Right lobe of liver (tissue), 4 donors: Measurements from ENCODE around the gene ZBED5.

Experiments used
- POLR2A ChIP-seq: fragments of 450-650 bp; IDR thresholded peaks from one replicate; pipeline ENCODE4 v1.6.1; 2017; ENCODE audit warnings: antibody characterized with exemption, mild to moderate bottlenecking
- TF ChIP-seq, protein P1 (sequence below), 4 donors: fragments of 200-600 bp in 3 of 4; fragments of 450-650 bp in 1 of 4; IDR thresholded peaks; one replicate each; pipeline versions ENCODE4 v1.5.1 to v1.8.0; 2016 to 2022; ENCODE audit warnings: antibody characterized with exemption in 4 of 4, mild to moderate bottlenecking in 2 of 4
- donor health status: DM: no; HTN: no; CAD: no.
- donor health status: DM: no; HTN: no; CAD: no.
- donor health status: DM: no; HTN: yes; CAD: no.

DNA sequence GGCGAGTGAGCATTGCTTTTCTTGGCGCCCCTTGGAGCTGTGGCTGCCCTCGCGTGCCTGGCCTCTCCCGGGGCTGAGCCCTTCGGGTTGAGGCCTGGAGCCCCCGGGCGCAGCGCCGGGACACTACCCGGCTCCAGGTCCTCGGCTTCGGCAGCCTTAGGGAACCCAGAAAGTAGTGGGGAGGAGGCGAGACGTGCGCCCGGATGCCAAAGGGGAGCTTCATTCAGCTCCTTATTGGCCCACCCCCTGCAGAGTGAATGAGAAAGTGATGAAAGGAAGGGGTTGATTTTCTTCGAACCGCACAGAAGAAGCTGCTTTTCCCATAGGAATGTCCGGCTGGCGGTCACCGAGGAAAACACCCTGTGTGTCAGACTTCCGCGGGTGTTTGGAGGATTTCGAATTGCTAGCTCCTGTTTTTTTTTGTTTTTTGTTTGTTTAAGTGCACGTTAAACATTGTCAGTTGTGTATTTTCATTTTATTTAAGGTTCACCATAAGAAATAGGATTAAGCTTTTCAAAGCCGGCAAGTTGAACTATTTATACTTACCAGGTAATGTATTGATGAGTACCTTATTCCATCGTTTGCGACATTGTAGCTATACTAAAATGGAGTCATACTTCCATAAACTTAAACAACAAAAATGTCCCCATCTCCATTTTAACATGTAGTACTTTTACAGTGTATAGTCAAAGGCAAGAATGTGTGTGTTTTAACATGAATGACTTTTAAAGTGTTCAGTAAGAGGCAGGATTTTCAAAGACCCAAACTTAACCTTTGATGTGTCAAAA, 48.3 kb downstream of the ZBED5 start:
- TF ChIP-seq, protein P1, sequence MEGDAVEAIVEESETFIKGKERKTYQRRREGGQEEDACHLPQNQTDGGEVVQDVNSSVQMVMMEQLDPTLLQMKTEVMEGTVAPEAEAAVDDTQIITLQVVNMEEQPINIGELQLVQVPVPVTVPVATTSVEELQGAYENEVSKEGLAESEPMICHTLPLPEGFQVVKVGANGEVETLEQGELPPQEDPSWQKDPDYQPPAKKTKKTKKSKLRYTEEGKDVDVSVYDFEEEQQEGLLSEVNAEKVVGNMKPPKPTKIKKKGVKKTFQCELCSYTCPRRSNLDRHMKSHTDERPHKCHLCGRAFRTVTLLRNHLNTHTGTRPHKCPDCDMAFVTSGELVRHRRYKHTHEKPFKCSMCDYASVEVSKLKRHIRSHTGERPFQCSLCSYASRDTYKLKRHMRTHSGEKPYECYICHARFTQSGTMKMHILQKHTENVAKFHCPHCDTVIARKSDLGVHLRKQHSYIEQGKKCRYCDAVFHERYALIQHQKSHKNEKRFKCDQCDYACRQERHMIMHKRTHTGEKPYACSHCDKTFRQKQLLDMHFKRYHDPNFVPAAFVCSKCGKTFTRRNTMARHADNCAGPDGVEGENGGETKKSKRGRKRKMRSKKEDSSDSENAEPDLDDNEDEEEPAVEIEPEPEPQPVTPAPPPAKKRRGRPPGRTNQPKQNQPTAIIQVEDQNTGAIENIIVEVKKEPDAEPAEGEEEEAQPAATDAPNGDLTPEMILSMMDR (IDR thresholded peaks at IDR 0.05): no peak
- TF ChIP-seq POLR2A: no peak
